ENCODE results near the gene DNASE1. TPM values are rescaled to one million over a fixed set of nuclear protein-coding genes. Genes with fewer than 3 reads are reported as not detected.

The DNASE1 gene
- total and polyA plus RNA-seq, 4 donors = 5.5 to 39.5 (median 8.3) TPM

- Histone ChIP-seq H3K4me3 (no peak overlapping the region), H3K9ac (ENCODE audit: insufficient read depth in 1 of 2, low read length in 2 of 2) (no peak overlapping the region), H3K4me1 (ENCODE audit: control insufficient read depth in 5 of 5, insufficient read depth in 5 of 5, low read length in 5 of 5) (no peaks in the 10 kb centered on the region), H3K27me3 (ENCODE audit: control insufficient read depth in 3 of 3, insufficient read depth in 3 of 3, low read length in 2 of 3) (no peaks in the 10 kb centered on the region), H3K36me3 (ENCODE audit: control insufficient read depth in 4 of 4, insufficient read depth in 4 of 4, low read length in 4 of 4) (peaks cover 8 to 76% (median 36%) of the 10 kb centered on the region in 4 donors), H3K9me3 (ENCODE audit: control insufficient read depth in 4 of 4, insufficient read depth in 3 of 4, low read length in 3 of 4) (peaks cover 0 to 2% (median 0%) of the 10 kb centered on the region in 4 donors), H3K27ac (ENCODE audit: low read depth in 1 of 2, low read length in 1 of 2) (no peak overlapping the region)
- no peak for TF ChIP-seq CTCF (IDR thresholded peaks at IDR 0.05; ENCODE audit: control extremely low read depth, extremely low read depth)
- 90 to 91% methylated on average over 12 of the region's 12 CpGs for WGBS, 2 donors
- no peak for DNase-seq
- no peak for ATAC-seq (ENCODE audit: insufficient read depth, low FRiP score)
Observed at GRCh38 chr16:3661311-3661710, 6.8 kb downstream of the DNASE1 start.

DNA sequence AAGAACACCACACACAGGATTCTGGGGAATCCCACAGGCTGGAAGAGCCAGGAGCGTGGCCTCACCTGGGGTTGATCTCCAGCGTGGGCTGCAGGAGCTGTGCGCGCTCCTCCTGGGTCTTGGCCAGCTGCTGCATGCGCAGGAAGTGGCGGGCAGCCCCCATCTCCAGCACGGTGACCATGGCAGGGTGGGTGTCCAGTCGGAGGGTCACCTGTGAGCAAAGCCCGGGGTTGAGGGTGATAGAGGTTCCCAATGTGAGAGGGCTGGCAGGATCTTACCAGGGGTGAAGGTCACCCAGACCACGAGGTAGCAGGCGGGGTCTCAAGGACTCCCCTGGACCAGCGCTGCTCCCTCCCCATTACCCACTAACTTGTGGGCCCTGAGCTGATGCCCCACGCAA, 7.4 kb downstream of the DNASE1 start:
- DNase-seq (no peak), ATAC-seq (ENCODE audit: insufficient read depth, low FRiP score) (no peak)
- 95 to 96% methylated on average over 13 of the region's 13 CpGs for WGBS, 2 donors

GRCh38 chr16:3662601-3663000, 8.1 kb downstream of the DNASE1 start:
- no peaks in the 10 kb centered on the region for H3K4me1 ChIP-seq (ENCODE audit: control insufficient read depth in 5 of 5, insufficient read depth in 5 of 5, low read length in 5 of 5)
- 93 to 95% methylated on average over 17 of the region's 17 CpGs for WGBS, 2 donors
- peaks cover 6 to 68% (median 27%) of the 10 kb centered on the region in 4 donors for H3K36me3 ChIP-seq (ENCODE audit: control insufficient read depth in 4 of 4, insufficient read depth in 4 of 4, low read length in 4 of 4)
- H3K4me3 ChIP-seq = no peak overlapping the region
- DNase-seq = no peak
- no peaks in the 10 kb centered on the region for H3K27me3 ChIP-seq (ENCODE audit: control insufficient read depth in 3 of 3, insufficient read depth in 3 of 3, low read length in 2 of 3)
- ATAC-seq (ENCODE audit: insufficient read depth, low FRiP score) = no peak
- no peak overlapping the region for H3K27ac ChIP-seq (ENCODE audit: low read depth in 1 of 2, low read length in 1 of 2)
- peaks cover 0 to 2% (median 0%) of the 10 kb centered on the region in 4 donors for H3K9me3 ChIP-seq (ENCODE audit: control insufficient read depth in 4 of 4, insufficient read depth in 3 of 4, low read length in 3 of 4)
- TF ChIP-seq CTCF (IDR thresholded peaks at IDR 0.05; ENCODE audit: control extremely low read depth, extremely low read depth) = no peak
- no peak overlapping the region for H3K9ac ChIP-seq (ENCODE audit: insufficient read depth in 1 of 2, low read length in 2 of 2)

More for the DNA sequence above, 7.4 kb downstream of the DNASE1 start:
- no peaks in the 10 kb centered on the region for H3K27me3 ChIP-seq (ENCODE audit: control insufficient read depth in 3 of 3, insufficient read depth in 3 of 3, low read length in 2 of 3)
- no peak overlapping the region for H3K9ac ChIP-seq (ENCODE audit: insufficient read depth in 1 of 2, low read length in 2 of 2)
- H3K36me3 ChIP-seq (ENCODE audit: control insufficient read depth in 4 of 4, insufficient read depth in 4 of 4, low read length in 4 of 4) = peaks cover 6 to 72% (median 32%) of the 10 kb centered on the region in 4 donors
- no peak overlapping the region for H3K4me3 ChIP-seq
- peaks cover 0 to 2% (median 0%) of the 10 kb centered on the region in 4 donors for H3K9me3 ChIP-seq (ENCODE audit: control insufficient read depth in 4 of 4, insufficient read depth in 3 of 4, low read length in 3 of 4)
- no peaks in the 10 kb centered on the region for H3K4me1 ChIP-seq (ENCODE audit: control insufficient read depth in 5 of 5, insufficient read depth in 5 of 5, low read length in 5 of 5)
- H3K27ac ChIP-seq (ENCODE audit: low read depth in 1 of 2, low read length in 1 of 2) = no peak overlapping the region
- TF ChIP-seq CTCF (IDR thresholded peaks at IDR 0.05; ENCODE audit: control extremely low read depth, extremely low read depth) = no peak

All from lung (tissue), 12 donors.